GM18507 (cell line): ENCODE measurements around the gene DBH.

Source experiments
- DNase-seq: peaks from one replicate; pipeline ENCODE4 v3.0.0; 2011; ENCODE audit warnings: low read depth; ENCODE audit not compliant: insufficient read length; ENCODE audit errors: extremely low spot score
- FAIRE-seq: peaks from 2 replicates; lab custom pipeline; 2011; peaks lifted over from hg19 to GRCh38; lab: Jason Lieb, UNC

Gene DBH

GRCh38 chr9:133690081-133690561 lies 54.0 kb downstream of the DBH start:
- DNase-seq = no peak
- FAIRE-seq = no peak

GRCh38 chr9:133691191-133691590 lies 55.0 kb downstream of the DBH start:
- no peak for FAIRE-seq
- no peak for DNase-seq

DNA sequence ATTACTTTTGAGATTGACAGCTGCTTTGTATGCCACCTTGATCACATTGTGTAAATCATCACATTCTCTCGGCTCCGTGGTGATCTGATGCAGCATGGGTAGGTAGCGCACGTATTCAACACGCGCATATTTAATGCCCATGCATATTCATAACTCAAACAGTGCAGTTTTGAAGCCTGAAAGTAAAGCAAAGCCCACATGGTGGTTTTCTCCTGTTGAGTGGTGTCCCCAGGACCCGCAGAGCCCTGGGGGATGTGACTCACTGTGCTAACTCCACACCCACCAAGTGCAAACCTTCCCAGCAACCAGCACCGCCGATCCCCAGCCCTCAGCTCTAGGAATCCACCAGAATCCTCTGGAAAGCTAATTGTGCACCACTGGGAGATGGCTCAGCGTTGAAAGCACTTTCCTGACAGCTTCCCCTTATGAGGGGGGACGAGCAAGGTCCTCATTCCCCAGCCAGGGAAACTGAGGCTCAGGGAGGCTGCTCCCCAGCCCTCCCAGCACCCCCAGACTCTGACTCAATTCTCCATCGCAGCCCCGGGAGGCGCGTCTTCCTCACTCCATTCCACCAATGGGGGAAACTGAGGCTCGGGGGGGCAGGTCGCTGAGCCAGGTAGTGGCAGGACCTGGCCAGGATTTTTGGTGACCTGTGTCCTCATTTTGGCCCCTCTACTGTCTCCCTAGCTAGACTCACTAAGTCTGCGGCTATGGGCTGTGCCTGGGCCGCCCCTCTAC lies 55.6 kb downstream of the DBH start:
- FAIRE-seq = no peak
- no peak for DNase-seq

- FAIRE-seq = no peak
- no peak for DNase-seq
These were observed 56.3 kb downstream of the DBH start for GRCh38 chr9:133692364-133692985.

DNA sequence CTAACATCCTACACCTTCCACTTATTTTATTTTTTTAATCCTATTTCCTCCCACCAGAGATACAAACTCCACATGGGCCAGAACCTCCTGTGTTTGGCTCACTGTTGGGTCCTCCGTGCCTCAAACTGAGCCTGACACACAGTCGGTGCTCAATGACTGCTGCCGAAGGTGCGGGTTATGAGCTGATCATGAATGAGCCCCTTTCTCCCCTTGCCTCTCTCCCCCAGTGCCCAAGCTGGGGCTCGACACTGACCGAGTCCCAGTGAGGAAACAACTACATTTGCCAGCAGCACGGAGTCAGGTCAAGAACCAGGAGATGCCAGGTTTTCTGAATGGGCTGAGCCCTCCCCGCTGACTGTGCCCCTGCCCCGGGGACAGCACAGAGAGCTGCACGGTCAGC lies 57.0 kb downstream of the DBH start:
- DNase-seq = no peak
- FAIRE-seq = no peak

GRCh38 chr9:133693703-133694529 lies 57.8 kb downstream of the DBH start:
- FAIRE-seq (no peak), DNase-seq (no peak)

- no peak for DNase-seq
- FAIRE-seq = no peak
These were observed 58.5 kb downstream of the DBH start for GRCh38 chr9:133694686-133695085.

DNA sequence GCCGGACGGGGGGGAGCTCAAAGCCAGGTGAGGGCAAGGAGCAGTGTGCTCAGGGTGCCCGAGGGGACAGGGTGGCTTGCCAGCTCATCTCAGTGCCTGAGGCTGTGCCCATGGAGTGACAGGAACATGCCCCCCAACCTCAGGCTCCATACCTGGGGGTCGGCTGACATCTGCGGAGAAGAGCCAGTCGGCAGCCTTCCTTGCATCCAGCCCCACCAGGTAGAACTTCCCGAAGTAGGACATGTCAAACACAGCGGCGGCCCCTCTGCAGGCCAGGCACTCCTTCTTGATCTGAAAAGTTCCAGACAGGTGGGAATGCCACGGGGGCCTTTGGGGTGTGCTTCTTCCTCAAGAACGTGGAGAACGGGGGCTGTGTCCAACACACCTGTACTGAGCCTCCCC lies 59.9 kb downstream of the DBH start:
- DNase-seq = no peak
- FAIRE-seq = no peak

DNA sequence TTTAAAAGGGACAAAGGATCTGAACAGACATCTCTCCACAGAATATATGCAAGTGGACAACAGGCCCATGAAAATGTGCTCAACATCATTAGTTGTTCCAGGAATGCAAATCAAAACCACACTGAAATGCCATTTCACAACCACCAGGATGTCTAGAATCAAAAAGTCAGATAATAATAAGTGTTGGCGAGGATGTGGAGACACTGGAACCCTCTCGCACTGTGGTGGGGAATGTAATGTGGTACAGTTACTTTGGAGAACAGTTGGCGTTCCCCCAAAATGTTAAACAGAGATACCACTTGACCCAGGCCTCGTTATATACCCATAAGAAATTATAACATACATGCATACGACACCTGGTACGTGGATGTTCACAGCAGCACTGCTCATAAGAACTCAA lies 63.4 kb downstream of the DBH start:
- no peak for FAIRE-seq
- no peak for DNase-seq

GRCh38 chr9:133700819-133701320 lies 64.7 kb downstream of the DBH start:
- no peak for FAIRE-seq
- DNase-seq = no peak

- FAIRE-seq (no peak), DNase-seq (no peak)
These were observed 65.3 kb downstream of the DBH start for GRCh38 chr9:133701321-133701980.

DNA sequence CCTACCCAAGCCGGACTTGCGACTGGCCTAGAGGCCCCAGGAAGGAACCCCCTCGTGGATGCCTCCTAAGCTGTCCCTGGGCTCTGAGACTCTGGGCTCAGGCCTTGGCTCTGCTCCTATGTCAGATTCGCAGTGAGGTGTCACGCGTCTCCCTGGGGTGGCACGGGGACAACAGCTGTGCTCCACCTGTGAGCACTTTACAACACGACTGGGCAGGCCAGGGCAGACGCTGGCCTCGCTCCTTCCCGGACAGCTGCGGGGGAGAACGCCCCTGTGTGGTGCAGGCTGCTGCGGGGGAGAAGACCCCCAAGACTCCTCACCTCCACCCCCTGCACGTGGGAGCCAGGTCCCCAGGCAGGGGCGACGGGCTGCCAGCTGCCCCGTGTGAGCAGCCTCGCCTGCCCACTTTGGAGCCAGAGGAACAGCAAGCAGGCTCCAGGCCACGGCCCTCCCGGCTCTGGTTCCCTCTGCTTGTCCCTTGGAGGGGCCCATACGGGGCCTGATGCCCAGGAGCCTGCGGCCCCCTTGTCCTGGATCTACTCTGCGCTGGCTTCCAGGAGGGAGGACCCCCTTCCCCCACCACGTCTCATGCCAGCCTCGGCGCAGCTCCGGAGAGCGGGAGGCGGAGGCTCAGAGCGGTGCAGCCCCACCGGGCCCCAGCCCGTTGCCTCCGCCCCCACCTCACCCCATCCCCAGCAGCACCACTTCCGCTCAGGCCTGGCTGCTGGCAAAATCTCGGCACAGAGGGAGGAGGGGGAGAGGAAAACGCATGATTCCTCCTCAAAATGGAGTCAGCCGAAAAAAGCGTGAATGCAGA lies 66.0 kb downstream of the DBH start:
- DNase-seq (no peak), FAIRE-seq (no peak)

DNA sequence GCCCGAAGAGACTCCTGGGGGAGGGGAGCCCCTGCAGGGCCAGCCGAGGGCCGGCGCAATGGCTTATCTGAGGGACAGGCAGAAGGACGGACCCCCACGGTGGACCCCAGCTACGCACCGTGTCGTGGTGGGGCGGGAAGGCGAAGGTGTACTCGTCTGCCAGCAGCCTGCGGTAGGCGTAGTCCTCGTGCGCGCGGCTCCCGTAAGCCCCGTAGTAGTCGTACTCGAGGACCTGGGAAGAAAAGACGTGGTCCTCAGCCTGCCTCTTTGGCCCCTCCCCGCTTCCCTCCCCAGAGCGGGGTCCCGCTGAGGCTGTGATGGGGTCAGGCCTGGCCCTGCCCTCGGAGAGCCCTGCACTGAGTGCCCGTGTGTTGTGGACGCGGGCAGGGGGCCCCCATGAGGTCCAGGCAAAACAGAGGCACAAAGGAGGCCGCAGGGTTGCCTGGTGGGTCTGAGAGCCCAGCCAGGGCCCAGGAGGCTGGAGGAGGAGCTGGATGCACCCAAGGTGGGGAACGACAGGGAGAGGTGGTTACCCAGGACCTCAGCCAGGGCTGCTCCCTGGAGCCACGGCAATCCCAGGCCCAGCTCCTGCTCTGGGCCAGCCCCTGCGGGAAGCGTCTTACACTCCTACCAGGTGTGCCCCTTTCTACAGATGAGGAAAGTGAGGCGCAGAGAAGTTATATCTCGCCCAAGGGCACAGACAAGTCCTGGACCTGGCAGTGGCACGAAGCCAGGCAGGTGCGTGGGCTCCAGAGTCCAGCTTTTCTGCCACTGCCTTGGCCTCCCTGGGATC lies 66.8 kb downstream of the DBH start:
- FAIRE-seq (no peak), DNase-seq (no peak)

GRCh38 chr9:133703591-133704399 lies 67.6 kb downstream of the DBH start:
- DNase-seq (no peak), FAIRE-seq (no peak)

DNA sequence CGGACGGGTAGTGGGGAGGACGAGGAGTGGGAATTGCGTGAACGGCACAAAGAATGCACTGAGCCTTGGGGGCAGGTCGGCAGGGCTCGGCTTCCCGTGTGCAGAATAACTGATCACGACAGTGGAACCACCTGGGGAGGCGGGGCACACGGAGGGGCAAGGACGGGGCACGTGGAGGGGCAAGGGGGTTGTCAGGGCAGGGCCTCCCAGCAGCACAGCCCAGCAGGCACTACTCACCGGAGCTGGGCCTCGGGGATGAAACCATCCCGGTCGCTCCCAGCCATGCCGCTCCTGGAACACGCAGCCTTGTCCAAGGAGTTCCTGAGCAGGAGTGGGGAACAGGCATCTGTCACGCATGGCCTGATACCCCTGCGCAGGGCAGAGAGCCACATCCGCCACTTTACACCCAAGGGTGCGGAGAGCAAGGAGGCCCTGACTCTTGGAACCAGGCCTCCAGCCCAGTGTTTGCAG lies 68.6 kb downstream of the DBH start:
- DNase-seq (no peak), FAIRE-seq (no peak)

DNA sequence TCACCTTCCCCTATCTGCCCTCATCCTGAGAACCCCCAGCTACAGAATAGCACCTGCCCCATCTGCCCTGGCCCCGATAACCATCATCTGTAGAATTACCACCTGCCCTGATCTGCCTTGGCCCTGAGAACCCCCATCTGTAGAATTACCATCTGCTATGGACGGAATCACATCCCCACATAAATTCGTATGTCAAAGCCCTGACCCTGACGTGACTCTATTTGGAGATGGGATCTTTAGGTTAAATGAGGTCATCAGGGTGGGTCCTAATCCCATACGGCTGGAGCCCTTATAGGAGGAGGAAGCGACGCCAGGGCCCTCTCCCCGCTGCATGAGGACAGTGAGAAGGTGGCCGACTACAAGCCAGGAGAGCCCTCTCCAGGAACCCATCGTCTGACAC lies 69.4 kb downstream of the DBH start:
- DNase-seq (no peak), FAIRE-seq (no peak)

DNA sequence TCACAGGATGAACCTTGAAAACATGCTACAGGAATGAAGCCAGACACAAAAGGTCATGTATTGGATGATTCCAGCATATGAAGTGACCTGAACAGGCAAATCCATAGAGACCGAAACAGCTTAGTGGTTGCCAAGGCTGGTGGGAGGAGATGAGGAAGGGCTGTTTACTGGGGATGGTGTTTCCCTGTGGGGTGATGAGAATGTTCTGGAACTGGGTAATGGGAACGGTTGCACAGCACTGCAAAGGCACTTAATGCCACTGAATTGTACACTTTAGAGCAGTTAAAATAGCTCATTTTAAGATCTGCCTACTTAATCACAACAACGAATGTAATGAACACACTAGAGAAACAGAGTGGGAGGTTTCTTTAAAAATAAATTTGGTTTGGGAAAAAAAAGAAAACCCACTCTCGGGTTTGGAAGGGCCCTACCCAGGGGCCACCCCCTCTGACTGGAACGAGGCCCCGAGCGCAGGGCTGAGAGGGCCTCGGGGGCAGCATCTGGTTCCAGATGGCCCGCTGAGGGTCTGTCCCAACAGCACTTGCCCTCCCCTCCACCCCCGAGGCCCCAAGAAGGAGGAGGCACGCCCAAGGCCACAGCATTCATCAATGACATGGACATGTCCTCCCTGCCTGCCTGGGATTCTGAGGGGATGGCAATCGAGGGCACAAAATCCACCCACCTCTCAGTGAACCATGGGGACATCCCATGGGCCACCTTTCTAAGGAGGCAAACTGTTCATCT lies 70.3 kb downstream of the DBH start:
- FAIRE-seq (no peak), DNase-seq (no peak)
